ENCODE measurements around the gene MAB21L3.

The MAB21L3 gene

DNA sequence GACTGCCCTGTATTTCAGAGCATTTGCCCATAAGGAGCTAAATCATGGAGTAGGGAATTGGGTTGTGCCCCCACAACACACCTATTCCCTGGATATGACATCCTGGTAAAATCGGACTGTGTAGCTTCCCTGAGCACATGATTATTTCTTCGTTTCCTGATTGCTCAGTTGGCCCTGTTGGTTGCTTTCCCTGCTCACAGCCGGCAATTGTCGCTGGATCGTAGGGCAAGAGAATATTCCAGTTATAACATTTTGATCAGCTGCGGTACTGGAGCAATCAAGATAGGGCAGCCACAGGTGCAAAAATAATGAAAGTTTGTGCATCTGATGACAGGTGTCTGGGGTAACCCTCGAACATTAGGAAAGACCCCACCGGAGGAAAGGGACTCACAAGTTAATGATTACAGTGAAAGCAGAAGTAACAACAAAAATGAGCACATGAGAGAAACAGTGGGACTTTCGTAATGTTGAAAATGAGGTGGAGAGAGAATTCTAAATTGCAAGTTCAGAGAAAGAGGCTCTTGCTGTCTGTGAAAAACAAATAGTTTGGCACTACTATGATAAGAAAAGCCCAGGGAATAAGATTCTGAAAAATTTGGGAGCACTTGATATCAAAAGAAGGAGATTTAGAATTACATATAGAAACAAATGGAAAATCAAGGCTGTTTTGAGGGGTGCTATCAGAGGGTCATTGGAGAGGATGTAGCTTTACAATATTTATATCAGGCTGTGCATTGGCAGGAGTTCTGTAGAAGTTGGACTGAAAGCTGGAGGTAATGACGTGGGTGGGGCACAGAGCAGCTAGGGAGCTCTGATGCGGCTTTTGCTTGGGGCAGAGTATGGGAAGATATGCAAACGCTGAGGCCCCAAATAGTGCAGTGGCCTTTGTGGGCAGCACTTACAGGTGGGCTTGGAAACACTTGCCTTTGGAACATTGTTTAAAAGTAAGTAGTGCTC, at the start of gene MAB21L3:
Gene MAB21L3 (plus strand): TSS at position 833 of the 957 bp plus-strand sequence. CDS start 1,217 bp downstream, outside the sequence.
- no peak for DNase-seq

GRCh38 chr1:116062201-116062600, 49.0 kb upstream of the MAB21L3 start:
- no peak for DNase-seq

- no peak for DNase-seq
These were observed 46.6 kb upstream of the MAB21L3 start for GRCh38 chr1:116064616-116065015.

DNA sequence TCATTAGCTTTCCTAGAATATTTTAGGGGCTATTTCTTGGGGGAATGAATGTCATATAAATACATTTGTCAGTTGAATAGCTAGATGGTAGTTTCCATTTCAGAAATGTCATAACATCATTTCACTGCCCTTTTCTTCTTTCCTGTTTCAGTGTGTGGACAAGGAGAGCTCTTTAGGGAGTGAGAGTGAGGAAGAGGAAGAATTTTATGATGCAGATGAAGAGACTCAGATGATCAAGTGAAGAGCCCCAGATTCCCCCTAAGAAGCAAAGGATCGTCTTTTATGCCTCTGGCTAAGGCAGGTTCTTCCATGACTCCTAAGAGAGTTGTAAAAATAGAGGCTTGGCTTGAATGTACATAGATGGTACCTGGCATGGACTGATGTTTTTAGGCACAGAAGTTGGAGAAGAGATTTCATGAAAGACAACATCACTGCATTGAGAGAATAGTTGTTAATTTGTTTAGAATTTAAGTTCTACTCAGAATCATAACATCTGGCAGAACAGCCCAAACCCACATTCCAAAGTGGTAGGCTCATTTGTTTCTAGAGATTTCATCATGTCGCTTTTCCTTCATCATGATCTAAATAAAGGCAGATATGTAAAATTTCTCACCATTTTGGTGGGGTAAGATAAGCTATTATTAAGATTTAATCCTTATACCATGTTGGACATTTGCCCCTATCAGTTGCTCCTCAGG, 44.2 kb upstream of the MAB21L3 start:
- no peak for DNase-seq

- no peak for DNase-seq
These were observed 43.7 kb upstream of the MAB21L3 start for GRCh38 chr1:116067566-116067890.

- DNase-seq = no peak
These were observed 35.6 kb upstream of the MAB21L3 start for GRCh38 chr1:116075575-116075974.

- no peak for DNase-seq
These were observed 35.2 kb upstream of the MAB21L3 start for GRCh38 chr1:116075990-116076389.

- DNase-seq = no peak
These were observed 34.4 kb upstream of the MAB21L3 start for GRCh38 chr1:116076831-116077230.

- DNase-seq = no peak
These were observed 32.4 kb upstream of the MAB21L3 start for GRCh38 chr1:116078699-116079223.

- DNase-seq = no peak
These were observed 23.6 kb upstream of the MAB21L3 start for GRCh38 chr1:116087628-116088027.

DNA sequence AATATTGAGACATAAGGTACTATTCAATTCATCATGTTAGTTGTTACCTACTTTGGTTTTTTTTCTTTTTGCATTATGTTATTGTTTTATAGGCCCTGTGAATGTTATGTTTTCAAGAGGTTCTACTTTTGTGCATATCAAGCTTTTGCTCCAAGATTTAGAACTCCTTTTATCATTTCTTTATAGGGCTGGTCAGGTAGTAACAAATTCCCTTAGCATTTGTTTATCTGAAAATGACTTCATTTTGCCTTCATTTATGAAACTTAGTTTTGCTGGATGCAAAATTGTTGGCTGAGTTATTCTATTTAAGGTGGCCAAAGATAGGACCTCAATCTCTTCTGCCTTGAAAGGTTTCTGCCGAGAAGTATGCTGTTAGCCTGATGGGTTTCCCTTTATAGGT, 21.3 kb upstream of the MAB21L3 start:
- DNase-seq = no peak

GRCh38 chr1:116091083-116091482, 20.1 kb upstream of the MAB21L3 start:
- DNase-seq = no peak

- no peak for DNase-seq
These were observed 18.3 kb upstream of the MAB21L3 start for GRCh38 chr1:116092752-116093489.

DNA sequence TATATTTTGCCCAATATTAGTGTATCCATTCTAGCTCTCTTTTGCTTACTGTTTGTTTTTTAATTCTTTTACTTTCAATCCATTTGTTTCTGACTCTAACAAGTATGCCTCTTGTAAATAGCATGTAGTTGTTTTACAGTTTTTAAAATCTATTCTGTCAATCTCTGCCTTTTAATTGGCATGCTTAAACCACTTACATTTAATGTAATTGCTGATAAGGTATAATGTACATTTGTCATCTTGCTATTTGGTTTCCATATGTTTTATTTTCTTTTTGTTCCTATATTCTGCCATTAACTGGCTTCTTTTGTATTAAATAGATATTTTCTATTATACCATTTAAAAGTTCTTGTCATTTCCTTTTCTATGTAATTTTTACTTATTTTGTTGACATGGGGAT, 16.2 kb upstream of the MAB21L3 start:
- no peak for DNase-seq

GRCh38 chr1:116096013-116096618, 15.1 kb upstream of the MAB21L3 start:
- no peak for DNase-seq

DNA sequence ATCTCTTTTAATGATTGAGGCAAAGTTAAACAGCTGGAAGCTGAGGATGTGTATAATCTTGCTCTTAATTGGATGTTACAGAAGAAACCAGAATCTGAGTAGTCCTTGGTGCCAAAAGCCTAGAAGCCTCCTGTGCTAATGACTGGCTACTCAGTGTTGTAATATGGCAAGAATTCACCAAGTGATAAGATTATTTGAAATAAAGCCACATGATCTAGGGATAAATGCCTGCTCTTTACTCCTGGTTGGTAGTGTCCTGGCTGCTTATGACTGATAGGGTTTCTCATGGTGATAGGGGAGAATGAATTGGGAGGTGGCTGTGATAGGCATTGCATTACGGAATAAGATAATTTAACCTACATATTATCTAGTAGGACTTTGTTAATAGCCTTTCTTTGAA, 13.6 kb upstream of the MAB21L3 start:
- DNase-seq = no peak

- no peak for DNase-seq
These were observed 11.8 kb upstream of the MAB21L3 start for GRCh38 chr1:116099379-116099778.

DNA sequence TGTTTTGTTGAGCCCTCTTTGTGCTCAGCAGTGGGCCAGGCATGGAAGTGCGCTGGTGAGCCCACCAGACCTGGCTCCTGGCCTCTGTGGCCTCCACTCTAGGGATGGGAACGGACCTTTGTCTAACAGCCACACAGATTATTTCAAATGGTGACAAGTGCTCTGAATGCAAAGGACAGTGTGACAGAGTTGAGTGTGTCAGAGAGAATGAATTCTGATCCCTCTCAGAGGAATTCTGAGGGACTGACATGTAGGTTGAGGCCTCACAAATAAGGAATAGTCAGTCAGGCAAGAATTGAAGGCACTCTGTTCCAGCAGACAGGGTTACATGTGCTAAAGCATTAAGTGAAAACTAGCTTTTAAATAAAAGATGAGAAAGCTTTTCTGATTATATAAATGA, 11.3 kb upstream of the MAB21L3 start:
- DNase-seq = no peak

DNA sequence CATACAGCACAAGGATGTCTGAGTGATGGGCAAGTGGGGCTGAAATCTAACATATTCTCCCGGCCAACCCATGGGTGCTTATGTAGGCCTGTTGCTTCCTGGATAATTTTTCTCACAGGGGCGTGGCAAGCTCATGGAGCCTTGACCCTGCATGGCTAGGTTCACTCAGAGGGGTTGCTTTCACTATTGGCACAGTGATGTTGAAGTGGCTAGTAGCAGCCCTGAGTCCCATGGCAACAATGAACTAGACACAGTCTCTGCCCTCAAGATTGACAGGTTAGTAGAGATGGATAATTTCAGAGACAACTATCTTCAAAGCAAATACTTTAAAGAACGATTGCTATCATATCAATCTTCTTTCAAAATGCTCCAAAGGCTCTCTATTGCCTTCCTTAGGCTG, 6.5 kb upstream of the MAB21L3 start:
- no peak for DNase-seq

- no peak for DNase-seq
These were observed 5.2 kb upstream of the MAB21L3 start for GRCh38 chr1:116105996-116106395.

DNA sequence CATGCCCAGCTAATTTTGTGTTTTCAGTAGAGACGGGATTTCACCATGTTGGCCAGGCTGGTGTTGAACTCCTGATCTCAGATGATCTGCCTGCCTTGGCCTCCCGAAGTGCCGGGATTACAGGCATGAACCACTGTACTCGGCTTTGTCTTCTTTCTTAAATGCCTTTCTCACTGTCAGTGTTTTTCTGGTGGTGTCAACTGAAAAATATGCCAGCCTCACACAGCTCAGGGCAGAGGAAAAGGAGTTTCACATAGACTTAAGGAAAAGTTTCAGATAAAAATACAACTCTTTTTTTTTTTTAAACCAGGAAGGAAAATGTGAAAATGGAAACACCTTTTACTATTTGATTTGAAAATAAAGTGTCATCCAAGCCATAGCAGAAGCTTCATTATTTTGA, 4.6 kb upstream of the MAB21L3 start:
- no peak for DNase-seq

GRCh38 chr1:116107371-116107770, 3.8 kb upstream of the MAB21L3 start:
- DNase-seq = no peak

DNA sequence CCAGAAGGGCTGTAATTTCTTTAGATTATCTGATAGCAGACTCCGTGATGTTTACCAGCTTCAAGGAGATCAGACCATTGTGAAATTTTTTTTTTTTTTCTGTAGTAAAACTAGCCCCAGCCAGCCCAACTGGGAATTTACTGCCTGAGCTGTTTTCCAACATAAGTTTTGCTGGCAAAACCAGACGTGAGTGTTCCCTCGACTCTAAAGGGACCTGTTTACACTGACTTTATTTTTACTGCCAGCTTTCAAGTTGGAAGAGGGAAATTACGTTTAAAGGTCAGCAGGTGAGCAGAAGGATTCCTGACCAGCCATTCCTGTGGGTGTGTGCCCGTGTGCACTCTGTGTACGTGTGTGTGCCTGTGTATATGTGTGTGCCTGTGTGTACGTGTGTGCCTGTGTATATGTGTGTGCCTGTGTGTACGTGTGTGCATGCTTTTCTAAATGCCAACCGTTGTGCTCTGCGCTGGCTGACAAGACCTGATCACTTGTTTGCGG, 374 bp downstream of the MAB21L3 start:
- no peak for DNase-seq
